Activated T-cell treated with anti-CD3 and anti-CD28 coated beads, Interleukin-2, amount 50 U/mL, for 72 hours (primary cell): ENCODE measurements around the gene IQCK. TPM values are rescaled to one million over a fixed set of nuclear protein-coding genes. Genes with fewer than 3 reads are reported as not detected.

Source experiments
- ATAC-seq, 2 donors: fragments of 150-1000 bp; cut with Tn5 transposase; replicated peaks in 1 of 2; 2 replicates each; pipeline ENCODE4 v1.10.0; 2021; ENCODE audit warnings: moderate library complexity in 2 of 2, mild to moderate bottlenecking in 1 of 2
- DNase-seq, 2 donors: peaks; one replicate each; pipeline ENCODE4 v3.0.0; 2021 to 2022; ENCODE audit warnings: mixed read lengths in 1 of 2
- H3K27ac Mint-ChIP-seq: one replicate; pipeline ENCODE4 v1.8.0; 2022; ENCODE audit warnings: mild to moderate bottlenecking, moderate library complexity, mixed read lengths
- H3K27me3 Mint-ChIP-seq: one replicate; pipeline ENCODE4 v1.8.0; 2022; ENCODE audit warnings: low read depth, mixed read lengths
- H3K36me3 Mint-ChIP-seq, 2 donors: one replicate each; pipeline ENCODE4 v1.8.0; 2022; ENCODE audit warnings: mixed read lengths in 2 of 2, mild to moderate bottlenecking in 1 of 2; ENCODE audit not compliant: insufficient read depth in 2 of 2
- H3K4me1 Mint-ChIP-seq: one replicate; pipeline ENCODE4 v1.8.0; 2022; ENCODE audit warnings: low read depth, mixed read lengths
- H3K4me3 Mint-ChIP-seq, 2 donors: one replicate each; pipeline ENCODE4 v1.8.0; 2022; ENCODE audit warnings: mild to moderate bottlenecking in 2 of 2, mixed read lengths in 2 of 2, moderate library complexity in 2 of 2
- H3K9me3 Mint-ChIP-seq, 2 donors: one replicate each; pipeline ENCODE4 v1.8.0; 2022; ENCODE audit warnings: mixed read lengths in 2 of 2
- total RNA-seq, 2 donors: library from RNA; stranded (reverse); gene quantifications; one replicate each; pipeline ENCODE4 v1.2.3, GENCODE V29; 2022

The IQCK gene
- total RNA-seq, 2 donors from 2014 or later = 3.7 to 3.8 TPM

GRCh38 chr16:19760356-19761060 lies 42.4 kb downstream of the IQCK start:
- ATAC-seq (no peak), DNase-seq (no peak)
- no peaks in the 10 kb centered on the region for H3K4me1 Mint-ChIP-seq
- H3K36me3 Mint-ChIP-seq = no peaks in the 10 kb centered on the region
- no peak overlapping the region for H3K4me3 Mint-ChIP-seq
- no peaks in the 10 kb centered on the region for H3K9me3 Mint-ChIP-seq
- H3K27ac Mint-ChIP-seq = no peak overlapping the region
- H3K27me3 Mint-ChIP-seq = no peaks in the 10 kb centered on the region

GRCh38 chr16:19765860-19766553 lies 47.9 kb downstream of the IQCK start:
- Mint-ChIP-seq H3K9me3 (peaks cover 4 to 5% of the 10 kb centered on the region in 2 donors), H3K4me1 (no peaks in the 10 kb centered on the region), H3K36me3 (peaks cover 1 to 5% of the 10 kb centered on the region in 2 donors), H3K27ac (no peak overlapping the region), H3K4me3 (no peak overlapping the region), H3K27me3 (no peaks in the 10 kb centered on the region)
- ATAC-seq (no peak), DNase-seq (no peak)

GRCh38 chr16:19766554-19766884 lies 48.4 kb downstream of the IQCK start:
- ATAC-seq (no peak), DNase-seq (no peak)
- H3K9me3 Mint-ChIP-seq = peaks cover 4 to 5% of the 10 kb centered on the region in 2 donors
- H3K27ac Mint-ChIP-seq = no peak overlapping the region
- H3K27me3 Mint-ChIP-seq = no peaks in the 10 kb centered on the region
- H3K4me3 Mint-ChIP-seq = no peak overlapping the region
- H3K4me1 Mint-ChIP-seq = no peaks in the 10 kb centered on the region
- peaks cover 1 to 5% of the 10 kb centered on the region in 2 donors for H3K36me3 Mint-ChIP-seq

DNA sequence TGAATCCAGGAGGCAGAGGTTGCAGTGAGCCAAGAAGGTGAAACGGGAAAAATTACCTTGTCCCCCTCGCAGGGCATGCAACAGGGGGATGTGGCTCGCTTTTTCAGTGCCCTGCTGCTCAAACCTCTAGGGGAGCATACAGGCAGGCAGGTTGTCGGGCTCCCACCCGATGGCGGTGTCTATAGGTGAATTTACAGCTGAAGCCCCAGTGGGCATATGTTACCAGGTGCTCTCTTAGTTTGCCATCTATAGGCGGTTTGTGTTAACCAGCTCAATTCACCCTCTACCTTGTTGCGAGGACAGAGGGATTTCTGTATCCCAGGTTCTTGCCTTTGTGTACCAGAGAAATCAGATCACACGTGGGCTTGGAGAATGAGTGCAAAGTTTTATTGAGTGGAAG lies 48.9 kb downstream of the IQCK start:
- H3K36me3 Mint-ChIP-seq = peaks cover 1 to 5% of the 10 kb centered on the region in 2 donors

GRCh38 chr16:19767497-19767896 lies 49.4 kb downstream of the IQCK start:
- Mint-ChIP-seq H3K4me3 (no peak overlapping the region), H3K9me3 (peaks cover 4 to 5% of the 10 kb centered on the region in 2 donors), H3K4me1 (no peaks in the 10 kb centered on the region), H3K27ac (no peak overlapping the region), H3K36me3 (peaks cover 1 to 5% of the 10 kb centered on the region in 2 donors), H3K27me3 (no peaks in the 10 kb centered on the region)
- ATAC-seq (no peak), DNase-seq (no peak)

More for the DNA sequence above, 48.9 kb downstream of the IQCK start:
- H3K27ac Mint-ChIP-seq = no peak overlapping the region
- ATAC-seq (no peak), DNase-seq (no peak)
- H3K27me3 Mint-ChIP-seq = no peaks in the 10 kb centered on the region
- H3K4me3 Mint-ChIP-seq = no peak overlapping the region
- peaks cover 4 to 5% of the 10 kb centered on the region in 2 donors for H3K9me3 Mint-ChIP-seq
- H3K4me1 Mint-ChIP-seq = no peaks in the 10 kb centered on the region

GRCh38 chr16:19769239-19769638 lies 51.2 kb downstream of the IQCK start:
- DNase-seq (no peak), ATAC-seq (no peak)
- no peak overlapping the region for H3K27ac Mint-ChIP-seq
- peaks cover 1 to 5% of the 10 kb centered on the region in 2 donors for H3K36me3 Mint-ChIP-seq
- H3K4me1 Mint-ChIP-seq = no peaks in the 10 kb centered on the region
- no peaks in the 10 kb centered on the region for H3K27me3 Mint-ChIP-seq
- no peak overlapping the region for H3K4me3 Mint-ChIP-seq
- H3K9me3 Mint-ChIP-seq = peaks cover 4 to 5% of the 10 kb centered on the region in 2 donors

DNA sequence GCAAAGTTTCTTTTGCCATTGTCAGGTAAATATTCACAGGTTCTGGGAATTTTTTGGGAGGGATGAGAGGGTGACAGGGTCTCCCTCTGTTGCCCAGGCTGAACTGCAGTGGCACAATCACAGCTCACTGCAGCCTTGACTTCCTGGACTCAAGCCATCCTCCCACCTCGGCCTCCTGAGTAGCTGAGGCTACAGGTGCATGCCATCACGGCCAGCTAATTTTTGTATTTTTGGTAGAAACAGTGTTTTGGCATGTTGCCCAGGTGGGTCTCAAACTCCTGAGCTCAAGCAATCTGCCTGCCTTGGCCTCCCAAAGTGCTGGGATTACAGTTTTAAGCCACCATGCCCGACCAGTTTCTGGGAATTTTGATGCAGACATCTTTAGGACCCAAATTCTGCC lies 53.0 kb downstream of the IQCK start:
- Mint-ChIP-seq H3K27me3 (no peaks in the 10 kb centered on the region), H3K36me3 (peaks cover 1 to 5% of the 10 kb centered on the region in 2 donors), H3K4me3 (no peak overlapping the region), H3K9me3 (peaks cover 4 to 5% of the 10 kb centered on the region in 2 donors), H3K27ac (no peak overlapping the region), H3K4me1 (no peaks in the 10 kb centered on the region)
- ATAC-seq (no peak), DNase-seq (no peak)

DNA sequence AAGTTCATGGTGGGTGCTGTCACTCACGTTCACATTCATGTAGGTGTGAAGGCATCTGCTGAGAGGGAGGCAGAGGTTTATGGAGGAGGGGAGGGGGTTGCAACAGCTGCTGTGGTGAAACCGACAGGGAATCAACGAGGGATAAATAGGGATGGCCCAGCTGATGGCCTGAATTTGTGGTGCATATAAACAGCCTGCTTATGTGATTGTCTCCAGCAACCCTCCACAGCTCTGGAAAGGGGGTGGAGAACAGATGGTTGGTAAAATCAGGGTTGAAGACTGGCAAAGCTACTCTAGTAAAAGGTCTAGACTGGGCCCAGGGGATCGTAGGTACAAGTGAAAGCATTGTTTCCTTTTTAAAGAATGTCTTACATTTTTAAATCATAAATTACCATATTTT lies 53.7 kb downstream of the IQCK start:
- no peaks in the 10 kb centered on the region for H3K4me1 Mint-ChIP-seq
- DNase-seq (no peak), ATAC-seq (no peak)
- H3K9me3 Mint-ChIP-seq = peaks cover 4 to 5% of the 10 kb centered on the region in 2 donors
- H3K36me3 Mint-ChIP-seq = peaks cover 1 to 5% of the 10 kb centered on the region in 2 donors
- H3K27me3 Mint-ChIP-seq = no peaks in the 10 kb centered on the region
- H3K4me3 Mint-ChIP-seq = no peak overlapping the region
- no peak overlapping the region for H3K27ac Mint-ChIP-seq

- no peak for ATAC-seq
- DNase-seq = no peak
- Mint-ChIP-seq H3K36me3 (peaks cover 1 to 5% of the 10 kb centered on the region in 2 donors), H3K4me3 (no peak overlapping the region), H3K4me1 (no peaks in the 10 kb centered on the region), H3K9me3 (peaks cover 2 to 5% of the 10 kb centered on the region in 2 donors), H3K27ac (no peak overlapping the region), H3K27me3 (no peaks in the 10 kb centered on the region)
Observed at GRCh38 chr16:19774024-19774423, 56.0 kb downstream of the IQCK start.

DNA sequence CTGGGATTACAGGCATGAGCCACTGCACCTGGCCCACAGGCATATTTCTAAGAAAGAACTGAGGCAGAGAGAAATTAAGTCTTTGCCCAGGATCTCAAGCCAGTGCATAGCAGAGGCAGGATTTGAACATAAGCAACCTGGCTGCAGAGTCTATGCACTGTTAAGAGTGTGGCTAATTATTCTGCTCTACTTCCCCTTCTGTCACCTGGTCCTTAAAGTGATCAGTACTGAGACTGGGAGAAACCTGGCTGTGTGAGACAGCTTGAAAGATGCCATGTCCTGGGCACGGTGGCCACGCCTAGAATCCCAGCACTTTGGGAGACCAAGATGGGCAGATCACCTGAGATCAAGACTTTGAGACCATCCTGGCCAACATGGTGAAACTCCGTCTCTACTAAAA lies 58.1 kb downstream of the IQCK start:
- DNase-seq = no peak
- no peaks in the 10 kb centered on the region for H3K4me1 Mint-ChIP-seq
- ATAC-seq = no peak
- H3K27me3 Mint-ChIP-seq = no peaks in the 10 kb centered on the region
- no peak overlapping the region for H3K4me3 Mint-ChIP-seq
- H3K36me3 Mint-ChIP-seq = no peaks in the 10 kb centered on the region
- H3K27ac Mint-ChIP-seq = no peak overlapping the region
- no peaks in the 10 kb centered on the region for H3K9me3 Mint-ChIP-seq

DNA sequence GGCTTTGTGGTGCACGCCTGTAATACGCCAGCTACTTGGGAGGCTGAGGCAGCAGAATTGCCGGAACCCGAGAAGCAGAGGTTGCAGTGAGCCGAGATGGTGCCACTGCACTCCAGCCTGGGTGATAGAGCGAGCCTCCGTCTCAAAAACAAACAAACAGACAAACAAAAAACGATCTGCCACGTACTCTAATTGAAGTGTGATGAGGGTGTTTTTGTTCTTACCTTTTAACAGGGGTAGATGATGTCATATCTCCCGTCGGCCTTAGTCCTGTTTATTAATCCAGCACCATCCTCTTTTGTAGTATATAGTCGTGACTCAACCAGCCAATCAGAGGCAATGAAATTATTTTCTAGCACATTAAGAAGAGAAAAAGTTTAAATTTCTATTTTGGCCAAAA lies 58.5 kb downstream of the IQCK start:
- Mint-ChIP-seq H3K9me3 (no peaks in the 10 kb centered on the region), H3K27ac (no peak overlapping the region), H3K27me3 (no peaks in the 10 kb centered on the region), H3K4me1 (no peaks in the 10 kb centered on the region), H3K4me3 (no peak overlapping the region), H3K36me3 (no peaks in the 10 kb centered on the region)
- DNase-seq (no peak), ATAC-seq (no peak)

DNA sequence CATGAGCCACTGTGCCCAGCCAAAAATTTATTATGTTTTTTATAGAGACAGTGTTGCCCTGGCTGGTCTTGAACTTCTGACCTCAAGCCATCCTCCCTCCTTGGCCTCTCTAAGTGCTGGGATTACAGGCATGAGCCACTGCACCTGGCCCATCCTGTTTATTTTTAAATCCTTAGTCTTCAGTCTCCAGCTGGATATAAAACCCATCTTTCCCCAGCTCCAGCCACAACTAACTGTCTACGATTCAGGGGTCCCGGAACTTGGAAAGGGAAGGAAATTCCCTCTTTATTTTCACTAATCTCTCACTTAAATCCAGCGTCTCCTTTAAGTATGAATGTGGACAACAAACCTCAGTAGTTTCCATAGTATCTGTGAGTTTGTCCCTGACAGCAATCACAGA lies 62.2 kb downstream of the IQCK start:
- H3K27me3 Mint-ChIP-seq = no peaks in the 10 kb centered on the region
- H3K4me3 Mint-ChIP-seq = no peak overlapping the region
- no peaks in the 10 kb centered on the region for H3K9me3 Mint-ChIP-seq
- H3K36me3 Mint-ChIP-seq = no peaks in the 10 kb centered on the region
- no peak for DNase-seq
- no peaks in the 10 kb centered on the region for H3K4me1 Mint-ChIP-seq
- ATAC-seq = no peak
- no peak overlapping the region for H3K27ac Mint-ChIP-seq

GRCh38 chr16:19781226-19781625 lies 63.2 kb downstream of the IQCK start:
- Mint-ChIP-seq H3K27ac (no peak overlapping the region), H3K4me3 (no peak overlapping the region), H3K36me3 (no peaks in the 10 kb centered on the region), H3K4me1 (no peaks in the 10 kb centered on the region), H3K27me3 (no peaks in the 10 kb centered on the region), H3K9me3 (no peaks in the 10 kb centered on the region)
- no peak for ATAC-seq
- no peak for DNase-seq
